HuH-7 (cell line): ENCODE measurements around the gene OR4D2.

Experiments
- DNase-seq: peaks from one replicate; pipeline ENCODE4 v3.0.0; 2011; ENCODE audit warnings: low spot score

OR4D2 gene

GRCh38 chr17:58174871-58175270, 8.1 kb downstream of the OR4D2 start:
- DNase-seq, result no peak

DNA sequence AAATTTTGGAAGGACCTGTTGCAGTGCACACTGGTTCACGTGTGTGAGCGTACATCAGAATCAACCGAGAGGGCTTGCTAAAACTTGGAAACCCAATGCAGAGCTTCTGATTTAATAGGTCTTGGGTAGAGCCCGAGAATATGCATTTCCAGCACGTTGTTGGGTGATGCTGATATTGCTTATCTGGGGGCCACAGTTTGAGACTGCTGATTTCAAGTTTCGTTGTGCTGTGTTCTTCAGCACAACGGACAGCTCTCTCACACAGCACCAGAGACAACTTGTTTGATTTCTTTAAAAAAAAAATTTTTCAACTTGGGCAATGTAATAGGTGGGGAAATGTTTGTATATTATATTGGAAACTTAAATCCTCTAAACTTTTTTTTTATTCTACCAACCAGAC, 9.4 kb downstream of the OR4D2 start:
- no peak for DNase-seq

- no peak for DNase-seq
These were observed 15.0 kb downstream of the OR4D2 start for GRCh38 chr17:58181796-58182195.

GRCh38 chr17:58183514-58183913, 16.7 kb downstream of the OR4D2 start:
- DNase-seq, result no peak

GRCh38 chr17:58184308-58184985, 17.7 kb downstream of the OR4D2 start:
- DNase-seq, result no peak

DNA sequence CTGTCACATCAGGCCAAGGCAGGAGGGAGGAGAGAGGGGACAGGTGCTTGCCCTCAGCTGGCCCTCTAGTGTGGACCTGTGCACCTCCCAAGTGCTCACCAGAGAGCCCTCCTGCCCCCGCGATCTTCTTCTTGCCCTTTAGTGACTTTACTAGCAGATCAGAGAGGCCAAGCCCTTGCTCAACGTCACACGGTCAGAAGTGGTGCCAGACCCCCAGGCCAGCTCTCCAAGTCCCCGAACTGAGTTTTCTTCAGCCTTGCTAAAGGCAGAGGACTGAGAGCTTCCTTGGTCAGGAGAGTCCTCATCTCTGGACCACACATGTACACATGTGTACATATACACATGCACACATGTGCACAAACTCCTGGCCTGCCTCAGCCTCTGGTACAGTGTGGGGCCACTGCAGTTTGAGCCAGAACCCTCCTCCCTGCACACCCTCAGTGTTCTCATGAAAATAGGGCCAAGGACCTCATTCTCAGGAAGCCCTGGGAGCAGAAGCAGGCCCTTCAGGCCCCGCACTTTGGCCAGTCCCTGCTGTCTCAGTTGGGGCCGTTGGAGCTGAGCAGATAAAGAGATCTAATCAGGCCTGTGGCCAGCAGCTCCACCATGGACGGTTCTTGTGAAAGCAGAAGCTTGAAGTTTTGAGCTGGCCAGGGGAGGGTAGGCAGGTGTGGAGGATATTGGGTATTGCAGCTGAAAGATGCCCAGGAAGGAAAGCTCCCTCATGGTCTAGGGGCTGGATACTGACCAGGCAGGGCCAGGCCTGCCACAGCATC, 18.4 kb downstream of the OR4D2 start:
- no peak for DNase-seq

DNA sequence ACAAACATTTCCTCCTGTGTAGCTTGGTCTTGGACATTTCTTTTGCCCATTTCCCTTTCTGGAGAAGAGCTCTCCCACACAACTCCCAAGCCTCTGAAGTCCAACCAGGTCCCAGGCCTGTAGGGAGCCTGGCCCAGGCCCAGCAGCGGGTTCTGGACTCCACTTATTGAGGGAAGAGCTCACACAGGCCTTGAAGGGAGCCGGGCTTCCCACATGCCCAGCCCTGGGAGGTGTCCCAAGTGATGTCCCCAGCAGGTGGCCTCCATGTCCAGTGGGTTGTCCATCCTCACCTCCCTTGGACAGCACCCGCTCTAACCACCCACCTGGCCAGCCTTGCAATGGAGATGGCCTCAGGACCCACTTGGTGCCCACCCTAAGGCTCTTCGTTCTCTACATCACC, 19.8 kb downstream of the OR4D2 start:
- DNase-seq, result no peak

- DNase-seq, result no peak
These were observed 20.3 kb downstream of the OR4D2 start for GRCh38 chr17:58187063-58187462.

DNA sequence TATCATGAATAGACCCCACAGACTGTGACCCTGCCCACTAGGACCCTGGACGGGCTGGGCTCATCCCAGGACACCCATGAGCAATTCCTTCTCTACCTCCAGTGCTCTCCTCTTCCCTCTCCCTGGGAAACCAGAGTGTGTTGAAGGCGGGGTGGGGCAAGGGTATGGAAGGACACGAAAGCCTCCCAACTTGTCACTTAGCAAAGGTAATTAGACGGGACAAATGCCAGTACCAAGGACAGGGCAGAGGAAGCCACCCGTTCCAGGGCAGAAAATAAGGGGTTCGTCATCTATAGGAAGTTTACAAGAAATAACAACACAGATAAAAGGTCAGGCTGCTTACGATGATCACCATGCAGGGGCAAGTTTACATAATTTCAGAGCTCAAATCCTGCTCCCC, 20.9 kb downstream of the OR4D2 start:
- no peak for DNase-seq

GRCh38 chr17:58189436-58190146, 22.8 kb downstream of the OR4D2 start:
- no peak for DNase-seq

DNA sequence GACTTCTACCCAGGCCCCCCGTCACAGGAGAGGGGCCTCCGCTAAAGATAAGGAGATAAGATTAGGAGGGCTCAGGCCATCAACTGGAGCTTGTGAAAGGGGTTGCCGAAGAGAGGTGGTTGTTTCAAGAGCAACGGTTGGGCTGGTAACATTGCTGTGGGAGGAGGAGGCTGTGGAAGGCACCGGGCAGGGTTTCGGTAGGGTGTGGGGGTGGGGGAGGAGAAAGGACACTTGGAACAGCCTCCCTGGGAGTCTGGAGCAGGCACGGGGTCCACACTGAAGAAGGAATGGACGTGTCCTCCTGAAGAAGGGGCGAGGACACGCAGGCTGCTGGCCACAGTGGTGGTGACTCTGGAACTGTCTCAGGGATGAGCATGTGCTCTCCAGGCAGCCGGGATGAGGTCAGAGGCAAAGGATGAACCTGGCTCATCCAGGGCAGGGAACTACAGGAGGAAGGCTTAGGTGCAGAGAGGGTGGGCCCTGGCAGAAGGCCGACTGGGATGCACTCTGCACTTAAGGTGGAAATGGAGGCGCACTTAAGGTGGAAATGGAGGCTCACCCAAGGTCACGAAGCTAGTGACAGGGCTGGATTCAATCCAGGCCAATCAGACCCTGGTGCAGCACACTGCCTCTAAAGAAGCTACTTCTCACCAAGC, 24.6 kb downstream of the OR4D2 start:
- DNase-seq, result no peak

DNA sequence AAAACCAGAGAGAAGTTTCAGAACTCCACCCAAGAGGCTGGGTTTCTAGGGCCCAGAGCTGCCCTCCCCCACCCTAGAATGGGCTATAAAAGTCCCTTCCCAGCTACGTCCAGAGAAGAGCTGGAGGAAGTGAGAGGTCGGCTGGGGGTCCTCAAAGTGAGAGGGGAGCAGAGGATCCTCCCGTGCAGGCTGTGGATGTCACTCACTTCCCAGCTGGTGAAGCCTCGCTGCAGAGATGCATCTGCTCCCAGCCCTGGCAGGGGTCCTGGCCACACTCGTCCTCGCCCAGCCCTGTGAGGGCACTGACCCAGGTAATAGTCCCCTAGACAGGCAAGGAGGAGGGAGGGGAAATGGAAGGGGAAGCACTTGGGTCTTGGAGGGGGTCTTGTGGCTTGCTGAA, 25.8 kb downstream of the OR4D2 start, which contains the start of gene EPX:
Gene EPX (plus strand): TSS at position 115 of the 400 bp plus-strand sequence. CDS start 121 bp downstream, at position 236.
- no peak for DNase-seq

- no peak for DNase-seq
These were observed 27.0 kb downstream of the OR4D2 start for GRCh38 chr17:58193641-58194255.

DNA sequence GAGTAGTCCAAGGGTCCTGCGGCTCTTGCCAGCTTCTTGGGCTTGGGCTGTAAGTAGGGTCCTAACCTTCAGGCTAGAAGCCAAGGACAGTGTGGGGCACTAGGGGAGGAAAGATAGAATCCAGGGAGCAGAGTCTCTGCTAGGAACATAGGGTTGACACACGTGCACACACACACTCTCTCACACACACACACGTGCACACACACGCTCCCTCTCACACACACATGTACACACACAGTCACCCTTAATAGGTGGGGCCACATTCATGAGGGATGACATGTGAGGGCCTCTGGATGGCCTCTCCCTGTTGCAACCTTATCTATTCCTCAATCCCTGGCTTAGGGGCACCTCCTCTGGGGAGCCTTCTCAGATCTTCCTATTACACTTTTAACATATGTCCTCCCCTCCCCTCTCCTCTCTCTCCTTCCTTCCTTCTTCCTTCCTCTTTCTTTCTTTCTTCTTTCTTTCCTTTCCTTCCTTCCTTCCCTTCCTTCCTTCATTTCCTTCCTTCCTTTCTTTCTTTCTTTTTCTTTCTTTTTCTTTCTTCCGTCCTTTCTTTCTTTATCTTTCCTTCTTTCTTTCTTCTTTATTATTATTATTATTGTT, 28.8 kb downstream of the OR4D2 start:
- no peak for DNase-seq

DNA sequence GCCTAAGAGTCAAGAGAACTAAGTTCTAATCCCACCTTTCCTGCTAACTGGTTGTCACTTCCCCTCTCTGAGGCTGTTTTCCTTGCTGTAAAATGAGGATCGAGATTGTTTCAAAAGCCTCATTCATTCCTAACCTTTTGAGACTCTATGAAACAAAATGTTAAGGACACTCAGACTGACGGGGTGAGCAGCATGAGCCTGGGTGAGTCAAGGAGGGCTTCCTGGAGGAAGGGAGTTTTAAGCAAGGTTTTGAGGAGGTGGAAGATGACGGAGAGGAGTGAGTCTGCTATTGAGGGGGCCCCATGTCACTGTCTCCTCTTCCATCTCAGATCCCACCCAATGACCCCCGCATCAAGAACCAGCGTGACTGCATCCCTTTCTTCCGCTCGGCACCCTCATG, 29.8 kb downstream of the OR4D2 start:
- DNase-seq, result no peak

DNA sequence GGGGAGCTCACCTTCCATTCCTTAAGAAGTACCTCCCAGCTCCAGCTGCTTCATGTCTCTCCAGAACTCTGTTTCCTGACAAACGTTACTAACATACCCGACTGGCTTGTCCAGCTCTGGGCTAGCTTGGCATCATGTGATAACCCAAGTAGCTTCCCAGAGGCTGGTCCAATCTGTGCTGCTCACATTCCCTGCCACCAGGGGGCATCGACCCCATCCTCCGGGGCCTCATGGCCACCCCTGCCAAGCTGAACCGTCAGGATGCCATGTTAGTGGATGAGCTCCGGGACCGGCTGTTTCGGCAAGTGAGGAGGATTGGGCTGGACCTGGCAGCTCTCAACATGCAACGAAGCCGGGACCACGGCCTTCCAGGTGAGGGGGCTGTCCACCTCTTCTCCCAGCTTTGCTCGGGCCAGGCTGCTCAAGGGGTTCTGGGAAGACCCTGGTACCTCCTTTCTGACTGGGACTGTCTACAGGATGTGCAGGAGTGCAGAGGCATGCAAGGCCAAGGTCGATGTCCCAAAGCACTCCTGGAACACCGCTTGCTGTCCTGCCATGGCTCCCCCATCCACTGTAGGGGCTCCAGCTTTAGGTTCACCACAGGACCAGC, 33.3 kb downstream of the OR4D2 start:
- peak; percentile 70 for DNase-seq

- DNase-seq, result no peak
These were observed 36.1 kb downstream of the OR4D2 start for GRCh38 chr17:58202859-58203258.

- DNase-seq, result no peak
These were observed 38.0 kb downstream of the OR4D2 start for GRCh38 chr17:58204796-58205195.

GRCh38 chr17:58205936-58206335, 39.2 kb downstream of the OR4D2 start:
- DNase-seq, result no peak

DNA sequence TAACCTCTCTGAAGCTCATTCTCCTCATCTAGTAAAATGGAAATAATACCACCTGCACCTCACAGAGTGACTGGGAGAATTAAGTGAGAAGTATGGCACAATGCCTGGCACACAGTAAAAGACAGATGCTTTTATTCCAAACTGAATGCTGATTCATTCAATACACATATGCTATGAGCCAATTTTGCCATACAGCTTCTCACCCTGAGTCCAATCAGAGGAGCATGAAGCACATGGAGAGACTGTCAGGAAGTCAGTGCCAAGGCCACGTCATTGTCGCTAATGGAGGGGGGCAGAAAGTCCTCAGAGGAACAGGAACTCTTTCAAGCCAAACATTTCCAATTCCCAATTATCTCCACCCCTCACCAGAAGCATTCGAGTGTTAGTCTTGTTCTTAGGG, 40.7 kb downstream of the OR4D2 start:
- no peak for DNase-seq

DNA sequence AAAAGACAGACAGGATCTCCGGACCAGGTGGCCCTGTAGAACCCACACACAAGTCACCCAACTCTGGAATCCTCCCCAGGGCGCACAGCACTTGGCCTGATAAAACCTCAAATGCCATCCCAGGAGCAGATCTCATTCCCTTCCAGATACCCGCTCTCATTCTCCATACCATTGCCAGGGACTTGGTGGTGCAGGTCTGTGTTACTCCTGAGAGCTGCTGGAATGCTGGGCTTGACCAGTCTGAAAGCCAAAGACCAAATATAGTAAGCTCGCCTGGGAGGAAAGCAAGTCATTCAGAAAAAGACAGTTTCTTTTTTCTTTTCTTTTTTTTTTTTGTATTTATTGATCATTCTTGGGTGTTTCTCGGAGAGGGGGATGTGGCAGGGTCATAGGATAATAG, 41.6 kb downstream of the OR4D2 start:
- DNase-seq, result no peak
